HepG2 (cell line): ENCODE data around the gene SLC2A8. TPM values are rescaled to one million over a fixed set of nuclear protein-coding genes. Genes with fewer than 3 reads are reported as not detected.

Experiments used
- CBX5 ChIP-seq: sonication (generic); formaldehyde crosslinking; IDR thresholded peaks from 2 replicates; pipeline ENCODE4 v1.4.0; 2020; ENCODE audit warnings: missing genetic modification reagents, borderline replicate concordance
- DZIP1 ChIP-seq: sonication (generic); formaldehyde crosslinking; IDR thresholded peaks from 2 replicates; pipeline ENCODE4 v1.5.0; 2020; ENCODE audit warnings: mild to moderate bottlenecking, missing genetic modification reagents
- HOMEZ ChIP-seq: IDR thresholded peaks from 2 replicates; pipeline ENCODE4 v1.6.1; 2016; ENCODE audit warnings: low read depth
- HOXD1 ChIP-seq: sonication (generic); formaldehyde crosslinking; IDR thresholded peaks from 2 replicates; pipeline ENCODE4 v1.5.0; 2020; ENCODE audit warnings: missing genetic modification reagents
- ISL2 ChIP-seq: sonication (generic); formaldehyde crosslinking; IDR thresholded peaks from 2 replicates; pipeline ENCODE4 v1.5.0; 2020; ENCODE audit warnings: missing genetic modification reagents
- KDM4B ChIP-seq: sonication (generic); formaldehyde crosslinking; IDR thresholded peaks from 2 replicates; pipeline ENCODE4 v1.4.0; 2020; ENCODE audit warnings: missing genetic modification reagents
- KDM5B ChIP-seq: sonication (generic); formaldehyde crosslinking; IDR thresholded peaks from 2 replicates; pipeline ENCODE4 v1.4.0; 2020; ENCODE audit warnings: missing genetic modification reagents, mild to moderate bottlenecking, borderline replicate concordance
- LCORL ChIP-seq, 2 experiments: fragments of 450-650 bp in 1 of 2; sonication (generic) in 1 of 2; formaldehyde crosslinking in 1 of 2; IDR thresholded peaks; 2 replicates each; pipeline versions ENCODE4 v1.5.0 to v1.6.1; 2017 to 2020; ENCODE audit warnings: antibody characterized with exemption in 1 of 2, missing genetic modification reagents in 1 of 2
- NFYB ChIP-seq: sonication (generic); formaldehyde crosslinking; IDR thresholded peaks from 2 replicates; pipeline ENCODE4 v1.4.0; 2020; ENCODE audit warnings: missing genetic modification reagents
- PHF20 ChIP-seq: sonication (generic); formaldehyde crosslinking; IDR thresholded peaks from 2 replicates; pipeline ENCODE4 v1.5.0; 2020; ENCODE audit warnings: mild to moderate bottlenecking, missing genetic modification reagents
- POLR2A ChIP-seq, 2 experiments: IDR thresholded peaks; 2 replicates each; pipeline ENCODE4 v1.6.1; 2011; ENCODE audit warnings: low read depth in 2 of 2, low read length in 2 of 2, mild to moderate bottlenecking in 1 of 2, moderate library complexity in 1 of 2; ENCODE audit not compliant: insufficient read depth in 1 of 2
- POLR2AphosphoS2 ChIP-seq: IDR thresholded peaks from 2 replicates; pipeline ENCODE4 v1.6.1; 2011; ENCODE audit warnings: low read depth, low read length, improper control_type of control experiment
- RAD51 ChIP-seq: fragments of 450-650 bp; IDR thresholded peaks from 2 replicates; pipeline ENCODE4 v1.6.1; 2016; ENCODE audit warnings: borderline replicate concordance
- RELA ChIP-seq: sonication (generic); formaldehyde crosslinking; IDR thresholded peaks from 2 replicates; pipeline ENCODE4 v1.4.0; 2020; ENCODE audit warnings: missing genetic modification reagents
- SALL1 ChIP-seq: sonication (generic); formaldehyde crosslinking; IDR thresholded peaks from 2 replicates; pipeline ENCODE4 v1.8.0; 2022; ENCODE audit warnings: mild to moderate bottlenecking, missing genetic modification reagents
- SIN3B ChIP-seq: fragments of 150-350 bp; IDR thresholded peaks from 2 replicates; pipeline ENCODE4 v1.6.1; 2014; ENCODE audit warnings: low read length
- SKI ChIP-seq: fragments of 450-650 bp; IDR thresholded peaks from one replicate; pipeline ENCODE4 v1.6.1; 2018; ENCODE audit warnings: mild to moderate bottlenecking; ENCODE audit not compliant: partially characterized antibody
- TGIF2 ChIP-seq: IDR thresholded peaks from 2 replicates; pipeline ENCODE4 v1.6.1; 2016; ENCODE audit warnings: control low read depth, missing compliant biosample characterization
- USF2 ChIP-seq, 2 experiments: sonication (generic) in 1 of 2; formaldehyde crosslinking in 1 of 2; IDR thresholded peaks; 2 replicates each; pipeline versions ENCODE4 v1.5.1 to v1.6.1; 2011 to 2020; ENCODE audit warnings: borderline replicate concordance in 1 of 2, low read depth in 1 of 2, low read length in 1 of 2, mild to moderate bottlenecking in 1 of 2, missing genetic modification reagents in 1 of 2, moderate library complexity in 1 of 2
- ZFYVE20 ChIP-seq: sonication (generic); formaldehyde crosslinking; IDR thresholded peaks from 2 replicates; pipeline ENCODE4 v1.8.0; 2023; ENCODE audit warnings: low read depth, mild to moderate bottlenecking, moderate library complexity, missing genetic modification reagents, borderline replicate concordance
- ZNF101 ChIP-seq: sonication (generic); formaldehyde crosslinking; IDR thresholded peaks from 2 replicates; pipeline ENCODE4 v1.4.0; 2020; ENCODE audit warnings: mild to moderate bottlenecking, low read depth, missing genetic modification reagents, borderline replicate concordance
- ZNF780A ChIP-seq: sonication (generic); formaldehyde crosslinking; IDR thresholded peaks from 2 replicates; pipeline ENCODE4 v1.8.0; 2022; ENCODE audit warnings: mild to moderate bottlenecking, missing genetic modification reagents, moderate library complexity
- ZSCAN12 ChIP-seq: sonication (generic); formaldehyde crosslinking; IDR thresholded peaks from 2 replicates; pipeline ENCODE4 v1.9.0; 2021; ENCODE audit warnings: mild to moderate bottlenecking, missing genetic modification reagents
- polyA plus RNA-seq, 8 experiments: library from polyadenylated mRNA; depleted of rRNA in 3 of 8; stranded (reverse) in 7 of 8; unstranded in 1 of 8; fragments of >200 nt; fragmentation: Illumina TruSeq in 4 of 8; extraction: Trizol in 4 of 8; gene quantifications; 2 replicates each; pipeline versions ENCODE4 v1.2.1 to v1.2.3, GENCODE V29; 2011 to 2016; ENCODE audit warnings: low read depth in 4 of 8, missing spikeins in 1 of 8, mixed read lengths in 1 of 8; ENCODE audit not compliant: insufficient read depth in 1 of 8
- total RNA-seq, 5 experiments: library from RNA; depleted of rRNA; stranded (reverse); fragments of >200 nt; fragmentation: Illumina TruSeq; extraction: Trizol; gene quantifications; 2 replicates each; pipeline ENCODE4 v1.2.3, GENCODE V29; 2016; ENCODE audit warnings: low read depth in 1 of 5

Gene SLC2A8
- total and polyA plus RNA-seq, 2 of the 13 experiments (the other 11 are each of a cell fraction or from before 2014, with no cell fraction given) = 22.6 to 48.6 TPM

GRCh38 chr9:127397646-127398274, 791 bp downstream of the SLC2A8 start (continued):
- no peak for TF ChIP-seq TGIF2 (CRISPR knock-in tag)
- TF ChIP-seq HOXD1 (CRISPR knock-in tag) = 0 out of 2 replicates have a peak, but pooled peaks have one; percentile 48
- TF ChIP-seq POLR2A (IDR thresholded peaks at IDR 0.05; ENCODE audit: insufficient read depth in 1 of 2, low read depth in 2 of 2, low read length in 2 of 2) = no peak
- TF ChIP-seq KDM4B = no peak
- peak; percentile 66 for TF ChIP-seq SALL1 (CRISPR knock-in tag)
- no peak for TF ChIP-seq NFYB (CRISPR knock-in tag)
- TF ChIP-seq KDM5B (CRISPR knock-in tag) = 0 out of 2 replicates have a peak, but pooled peaks have one; percentile 21
- no peak for TF ChIP-seq ZSCAN12 (CRISPR knock-in tag)
- no peak for TF ChIP-seq POLR2AphosphoS2
- TF ChIP-seq ZNF780A (CRISPR knock-in tag) = no peak
- TF ChIP-seq PHF20 (CRISPR knock-in tag) = no peak; the same call in 1 of the 2 replicates
- no peak for TF ChIP-seq LCORL (IDR thresholded peaks at IDR 0.05)
- TF ChIP-seq LCORL (CRISPR knock-in tag; IDR thresholded peaks at IDR 0.05) = peak; percentile 56
- no peak for TF ChIP-seq SIN3B
- TF ChIP-seq HOMEZ (CRISPR knock-in tag) = no peak
- peak; percentile 62; the same call in 1 of the 2 replicates for TF ChIP-seq CBX5 (CRISPR knock-in tag)
- TF ChIP-seq ISL2 = no peak
- no peak for TF ChIP-seq RELA (CRISPR knock-in tag)
- TF ChIP-seq USF2 (IDR thresholded peaks at IDR 0.05; ENCODE audit: low read depth, low read length) = no peak
- TF ChIP-seq USF2 (CRISPR knock-in tag; IDR thresholded peaks at IDR 0.05; ENCODE audit: borderline replicate concordance) = no peak
- TF ChIP-seq DZIP1 (CRISPR knock-in tag) = no peak
- no peak for TF ChIP-seq ZNF101
- no peak for TF ChIP-seq ZFYVE20 (CRISPR knock-in tag)
- no peak for TF ChIP-seq SKI
- TF ChIP-seq RAD51 = no peak
